HG03060 (cell line): Measurements from ENCODE around the gene NBPF11.
"Not testable (repeated sequence)": the region's sequence is repeated elsewhere in the genome, so short reads cannot be mapped to it uniquely, and the experiment has no call there.

Source experiments
- ATAC-seq: cut with Tn5 transposase; IDR thresholded peaks from one replicate; pipeline ENCODE4 v1.9.1; 2021; ENCODE audit warnings: low read depth, moderate number of reproducible peaks; ENCODE audit not compliant: unreplicated experiment

The NBPF11 gene

GRCh38 chr1:148150014-148150413 is 2.1 kb downstream of the NBPF11 start:
- ATAC-seq, result not testable (repeated sequence)

GRCh38 chr1:148149050-148149815 is 2.8 kb downstream of the NBPF11 start:
- not testable (repeated sequence) for ATAC-seq

- not testable (repeated sequence) for ATAC-seq
Observed at GRCh38 chr1:148147052-148147838, 4.8 kb downstream of the NBPF11 start.

GRCh38 chr1:148146191-148146997 is 5.7 kb downstream of the NBPF11 start:
- ATAC-seq, result not testable (repeated sequence)

- not testable (repeated sequence) for ATAC-seq
Observed at GRCh38 chr1:148143223-148143622, 8.9 kb downstream of the NBPF11 start.

- not testable (repeated sequence) for ATAC-seq
Observed at GRCh38 chr1:148141936-148142335, 10.1 kb downstream of the NBPF11 start.

- ATAC-seq, result not testable (repeated sequence)
Observed at GRCh38 chr1:148138606-148139005, 13.5 kb downstream of the NBPF11 start.

- not testable (repeated sequence) for ATAC-seq
Observed at GRCh38 chr1:148122341-148122740, 29.7 kb downstream of the NBPF11 start.

- ATAC-seq, result not testable (repeated sequence)
Observed at GRCh38 chr1:148120395-148120794, 31.7 kb downstream of the NBPF11 start.

- not testable (repeated sequence) for ATAC-seq
Observed at GRCh38 chr1:148095732-148096131, 56.3 kb downstream of the NBPF11 start.

GRCh38 chr1:148086196-148086595 is 65.9 kb downstream of the NBPF11 start:
- not testable (repeated sequence) for ATAC-seq

- ATAC-seq, result peak; percentile 54
Observed at GRCh38 chr1:148081205-148081604, 70.9 kb downstream of the NBPF11 start.

GRCh38 chr1:148078632-148079519 is 73.2 kb downstream of the NBPF11 start:
- ATAC-seq, result not testable (repeated sequence)

- ATAC-seq, result not testable (repeated sequence)
Observed at GRCh38 chr1:148078090-148078489, 74.0 kb downstream of the NBPF11 start.

- not testable (repeated sequence) for ATAC-seq
Observed at GRCh38 chr1:148077458-148077857, 74.6 kb downstream of the NBPF11 start.

GRCh38 chr1:148073392-148073791 is 78.7 kb downstream of the NBPF11 start:
- ATAC-seq, result not testable (repeated sequence)

GRCh38 chr1:148068606-148069005 is 83.5 kb downstream of the NBPF11 start:
- ATAC-seq, result not testable (repeated sequence)

GRCh38 chr1:148068201-148068600 is 83.9 kb downstream of the NBPF11 start:
- ATAC-seq, result not testable (repeated sequence)

- not testable (repeated sequence) for ATAC-seq
Observed at GRCh38 chr1:148060294-148060701, 91.8 kb downstream of the NBPF11 start.

GRCh38 chr1:148057384-148057783 is 94.7 kb downstream of the NBPF11 start:
- not testable (repeated sequence) for ATAC-seq
